Liver (tissue), 9 donors: ENCODE data around the gene NISCH. TPM values are rescaled to one million over a fixed set of nuclear protein-coding genes. Genes with fewer than 3 reads are reported as not detected.

Source experiments
- DNase-seq: peaks from one replicate; pipeline ENCODE4 v3.0.0-alpha.2; 2017; ENCODE audit warnings: low spot score
- H3K27ac ChIP-seq, 2 donors: one replicate each; pipeline ENCODE4 v1.7.0; 2013; ENCODE audit warnings: inconsistent platforms in 2 of 2, low read length in 2 of 2, control low read depth in 1 of 2, low read depth in 1 of 2, mild to moderate bottlenecking in 1 of 2
- H3K27me3 ChIP-seq, 4 donors: one replicate each; pipeline versions ENCODE4 v1.6.1 to v1.7.0; 2013; ENCODE audit warnings: low read length in 3 of 4, inconsistent platforms in 1 of 4, mild to moderate bottlenecking in 1 of 4, moderate library complexity in 1 of 4; ENCODE audit not compliant: control insufficient read depth in 4 of 4, insufficient read depth in 4 of 4
- H3K36me3 ChIP-seq, 4 donors: one replicate each; pipeline versions ENCODE4 v1.6.1 to v1.7.0; 2013; ENCODE audit warnings: low read length in 3 of 4, mild to moderate bottlenecking in 3 of 4, low read depth in 1 of 4, moderate library complexity in 1 of 4; ENCODE audit not compliant: control insufficient read depth in 4 of 4, insufficient read depth in 3 of 4
- H3K4me1 ChIP-seq, 4 donors: one replicate each; pipeline versions ENCODE4 v1.6.1 to v1.7.0; 2013; ENCODE audit warnings: low read length in 3 of 4, mild to moderate bottlenecking in 3 of 4, moderate library complexity in 1 of 4; ENCODE audit not compliant: control insufficient read depth in 4 of 4, insufficient read depth in 4 of 4
- H3K4me3 ChIP-seq, 3 donors: one replicate each; pipeline versions ENCODE4 v1.6.1 to v1.7.0; 2013; ENCODE audit warnings: low read length in 3 of 3, control low read depth in 1 of 3, low read depth in 1 of 3, mild to moderate bottlenecking in 1 of 3
- H3K9ac ChIP-seq, 2 donors: one replicate each; pipeline ENCODE4 v1.7.0; 2013; ENCODE audit warnings: low read length in 2 of 2, mild to moderate bottlenecking in 2 of 2, moderate library complexity in 2 of 2, control low read depth in 1 of 2, low read depth in 1 of 2
- H3K9me3 ChIP-seq, 4 donors: one replicate each; pipeline versions ENCODE4 v1.6.1 to v1.7.0; 2013; ENCODE audit warnings: low read length in 3 of 4; ENCODE audit not compliant: control insufficient read depth in 4 of 4
- EGR1 ChIP-seq, 2 donors: IDR thresholded peaks; 2 replicates each; pipeline ENCODE4 v1.6.1; 2016 to 2018; ENCODE audit warnings: antibody characterized with exemption in 2 of 2, low read depth in 2 of 2
- FOXA2 ChIP-seq: IDR thresholded peaks from 2 replicates; pipeline ENCODE4 v1.6.1; 2016; ENCODE audit warnings: antibody characterized with exemption
- GABPA ChIP-seq, 2 donors: IDR thresholded peaks in 1 of 2; conservative IDR thresholded peaks in 1 of 2; 2 replicates each; pipeline ENCODE4 v1.6.1; 2016; ENCODE audit warnings: antibody characterized with exemption in 2 of 2, mild to moderate bottlenecking in 1 of 2, moderate library complexity in 1 of 2
- HNF4A ChIP-seq, 2 donors: conservative IDR thresholded peaks; 2 replicates each; pipeline ENCODE4 v1.6.1; 2016; ENCODE audit warnings: antibody characterized with exemption in 2 of 2, mild to moderate bottlenecking in 2 of 2
- HNF4G ChIP-seq: IDR thresholded peaks from 2 replicates; pipeline ENCODE4 v1.6.1; 2016; ENCODE audit warnings: antibody characterized with exemption
- JUND ChIP-seq, 2 donors: IDR thresholded peaks; 2 replicates each; pipeline ENCODE4 v1.6.1; 2016; ENCODE audit warnings: antibody characterized with exemption in 2 of 2
- NR2F2 ChIP-seq: IDR thresholded peaks from 2 replicates; pipeline ENCODE4 v1.6.1; 2016; ENCODE audit warnings: antibody characterized with exemption
- RAD21 ChIP-seq, 2 donors: IDR thresholded peaks; 2 replicates each; pipeline ENCODE4 v1.6.1; 2016; ENCODE audit warnings: antibody characterized with exemption in 2 of 2, mild to moderate bottlenecking in 2 of 2
- RXRA ChIP-seq, 2 donors: IDR thresholded peaks; 2 replicates each; pipeline ENCODE4 v1.6.1; 2017 to 2018; ENCODE audit warnings: antibody characterized with exemption in 2 of 2, mild to moderate bottlenecking in 1 of 2
- SP1 ChIP-seq: IDR thresholded peaks from 2 replicates; pipeline ENCODE4 v1.6.1; 2018; ENCODE audit warnings: antibody characterized with exemption, mild to moderate bottlenecking
- TAF1 ChIP-seq: conservative IDR thresholded peaks from 2 replicates; pipeline ENCODE4 v1.6.1; 2016; ENCODE audit warnings: antibody characterized with exemption, mild to moderate bottlenecking
- YY1 ChIP-seq: IDR thresholded peaks from 2 replicates; pipeline ENCODE4 v1.6.1; 2016; ENCODE audit warnings: antibody characterized with exemption, mild to moderate bottlenecking
- WGBS: extraction: QIAGEN DNeasy Blood & Tissue Kit; methylation state at CpG from one replicate; pipeline ENCODE4 v1.1.7; 2013; 5-methylcytosine and 5-hydroxymethylcytosine counted together
- polyA plus RNA-seq, 2 donors: library from polyadenylated mRNA; stranded (reverse) in 1 of 2; unstranded in 1 of 2; fragments of 200-250 nt in 1 of 2; fragments of >200 nt in 1 of 2; fragmentation: Nextera tagmentation in 1 of 2; extraction: Ambion mirVana in 1 of 2; gene quantifications; one replicate each; pipeline versions ENCODE4 v1.2.1 to v1.2.3, GENCODE V29; 2013 to 2015
- total RNA-seq, 2 donors: library from RNA; depleted of rRNA; stranded (reverse); fragments of >200 nt; gene quantifications; one replicate each; pipeline ENCODE4 v1.2.3, GENCODE V29; 2014
- TF ChIP-seq, protein P1 (sequence below): IDR thresholded peaks from 2 replicates; pipeline ENCODE4 v1.6.1; 2016; ENCODE audit warnings: antibody characterized with exemption, mild to moderate bottlenecking
- TF ChIP-seq, protein P2 (sequence below): IDR thresholded peaks from 2 replicates; pipeline ENCODE4 v1.6.1; 2016; ENCODE audit warnings: antibody characterized with exemption
- TF ChIP-seq, protein P3 (sequence below): fragments of 150-350 bp; IDR thresholded peaks from 2 replicates; pipeline ENCODE4 v1.5.1; 2017; ENCODE audit warnings: improper control_type of control experiment, low read depth, low read length; ENCODE audit not compliant: missing input control
- TF ChIP-seq, protein P4 (sequence below): IDR thresholded peaks from 2 replicates; pipeline ENCODE4 v1.6.1; 2016; ENCODE audit warnings: antibody characterized with exemption
- TF ChIP-seq, protein P5 (sequence below): IDR thresholded peaks from 2 replicates; pipeline ENCODE4 v1.6.1; 2016; ENCODE audit warnings: antibody characterized with exemption
- donor health status: healthy.
- donor health status: healthy.
- donor health status: healthy.
- donor health status: healthy.
- donor health status: healthy.

Gene NISCH
- total and polyA plus RNA-seq, 4 donors: 10.8 to 39.8 (median 17.6) TPM

DNA sequence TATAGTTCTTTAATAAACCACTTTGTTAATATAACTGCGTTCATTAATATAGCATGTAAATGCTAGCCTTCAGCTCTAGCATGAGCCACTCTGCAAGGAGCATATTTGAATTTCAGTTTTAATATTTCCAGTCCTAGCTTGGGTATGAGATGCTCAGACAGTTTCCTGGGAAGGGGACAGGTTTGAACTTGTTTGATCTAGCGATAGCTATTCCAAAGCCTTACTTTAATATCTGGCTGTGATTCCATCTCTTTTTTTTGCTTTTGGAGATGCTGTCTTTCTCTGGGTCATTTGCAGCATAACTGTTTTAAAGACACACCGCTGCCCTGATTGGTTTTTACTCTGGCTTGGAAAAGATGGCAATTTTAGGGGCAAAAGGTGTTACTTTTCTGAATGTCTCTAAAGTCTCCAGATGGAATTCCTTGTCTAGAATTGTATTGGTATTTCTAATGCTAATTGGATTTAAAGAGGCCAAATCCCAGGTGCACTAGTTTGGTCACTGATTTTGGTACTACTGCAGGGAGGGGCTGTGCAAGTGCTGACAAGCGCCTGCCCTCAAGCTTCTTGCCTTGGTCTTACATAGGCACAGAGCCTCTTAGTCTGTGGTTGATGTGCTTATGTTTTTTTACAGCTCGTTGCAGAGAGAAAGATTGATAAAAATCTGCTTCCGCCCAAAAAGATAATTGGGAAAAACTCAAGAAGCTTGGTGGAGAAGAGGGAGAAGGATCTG is 2.8 kb downstream of the NISCH start:
- DNase-seq: no peak
- Histone ChIP-seq H3K9ac (no peak overlapping the region), H3K4me3 (no peak overlapping the region), H3K27ac (no peak overlapping the region), H3K9me3 (no peaks in the 10 kb centered on the region), H3K4me1 (peaks cover 0 to 19% (median 10%) of the 10 kb centered on the region in 4 donors), H3K27me3 (no peaks in the 10 kb centered on the region), H3K36me3 (peaks cover 4 to 39% (median 22%) of the 10 kb centered on the region in 4 donors)
- TF ChIP-seq EGR1 (IDR thresholded peaks at IDR 0.05; ENCODE audit: low read depth in 2 of 2) (no peak), RAD21 (IDR thresholded peaks at IDR 0.05) (no peak), HNF4A (conservative IDR thresholded peaks at IDR 0.05) (no peak), SP1 (no peak), TAF1 (no peak), HNF4G (no peak), YY1 (no peak), FOXA2 (no peak), NR2F2 (no peak), JUND (IDR thresholded peaks at IDR 0.05) (no peak), GABPA (IDR thresholded peaks at IDR 0.05 in 1 of 2, conservative IDR thresholded peaks at IDR 0.05 in 1 of 2) (no peak), RXRA (IDR thresholded peaks at IDR 0.05) (no peak)
- TF ChIP-seq, protein P1, sequence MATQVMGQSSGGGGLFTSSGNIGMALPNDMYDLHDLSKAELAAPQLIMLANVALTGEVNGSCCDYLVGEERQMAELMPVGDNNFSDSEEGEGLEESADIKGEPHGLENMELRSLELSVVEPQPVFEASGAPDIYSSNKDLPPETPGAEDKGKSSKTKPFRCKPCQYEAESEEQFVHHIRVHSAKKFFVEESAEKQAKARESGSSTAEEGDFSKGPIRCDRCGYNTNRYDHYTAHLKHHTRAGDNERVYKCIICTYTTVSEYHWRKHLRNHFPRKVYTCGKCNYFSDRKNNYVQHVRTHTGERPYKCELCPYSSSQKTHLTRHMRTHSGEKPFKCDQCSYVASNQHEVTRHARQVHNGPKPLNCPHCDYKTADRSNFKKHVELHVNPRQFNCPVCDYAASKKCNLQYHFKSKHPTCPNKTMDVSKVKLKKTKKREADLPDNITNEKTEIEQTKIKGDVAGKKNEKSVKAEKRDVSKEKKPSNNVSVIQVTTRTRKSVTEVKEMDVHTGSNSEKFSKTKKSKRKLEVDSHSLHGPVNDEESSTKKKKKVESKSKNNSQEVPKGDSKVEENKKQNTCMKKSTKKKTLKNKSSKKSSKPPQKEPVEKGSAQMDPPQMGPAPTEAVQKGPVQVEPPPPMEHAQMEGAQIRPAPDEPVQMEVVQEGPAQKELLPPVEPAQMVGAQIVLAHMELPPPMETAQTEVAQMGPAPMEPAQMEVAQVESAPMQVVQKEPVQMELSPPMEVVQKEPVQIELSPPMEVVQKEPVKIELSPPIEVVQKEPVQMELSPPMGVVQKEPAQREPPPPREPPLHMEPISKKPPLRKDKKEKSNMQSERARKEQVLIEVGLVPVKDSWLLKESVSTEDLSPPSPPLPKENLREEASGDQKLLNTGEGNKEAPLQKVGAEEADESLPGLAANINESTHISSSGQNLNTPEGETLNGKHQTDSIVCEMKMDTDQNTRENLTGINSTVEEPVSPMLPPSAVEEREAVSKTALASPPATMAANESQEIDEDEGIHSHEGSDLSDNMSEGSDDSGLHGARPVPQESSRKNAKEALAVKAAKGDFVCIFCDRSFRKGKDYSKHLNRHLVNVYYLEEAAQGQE: no peak
- TF ChIP-seq, protein P2, sequence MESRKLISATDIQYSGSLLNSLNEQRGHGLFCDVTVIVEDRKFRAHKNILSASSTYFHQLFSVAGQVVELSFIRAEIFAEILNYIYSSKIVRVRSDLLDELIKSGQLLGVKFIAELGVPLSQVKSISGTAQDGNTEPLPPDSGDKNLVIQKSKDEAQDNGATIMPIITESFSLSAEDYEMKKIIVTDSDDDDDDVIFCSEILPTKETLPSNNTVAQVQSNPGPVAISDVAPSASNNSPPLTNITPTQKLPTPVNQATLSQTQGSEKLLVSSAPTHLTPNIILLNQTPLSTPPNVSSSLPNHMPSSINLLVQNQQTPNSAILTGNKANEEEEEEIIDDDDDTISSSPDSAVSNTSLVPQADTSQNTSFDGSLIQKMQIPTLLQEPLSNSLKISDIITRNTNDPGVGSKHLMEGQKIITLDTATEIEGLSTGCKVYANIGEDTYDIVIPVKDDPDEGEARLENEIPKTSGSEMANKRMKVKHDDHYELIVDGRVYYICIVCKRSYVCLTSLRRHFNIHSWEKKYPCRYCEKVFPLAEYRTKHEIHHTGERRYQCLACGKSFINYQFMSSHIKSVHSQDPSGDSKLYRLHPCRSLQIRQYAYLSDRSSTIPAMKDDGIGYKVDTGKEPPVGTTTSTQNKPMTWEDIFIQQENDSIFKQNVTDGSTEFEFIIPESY: no peak
- TF ChIP-seq, protein P3, sequence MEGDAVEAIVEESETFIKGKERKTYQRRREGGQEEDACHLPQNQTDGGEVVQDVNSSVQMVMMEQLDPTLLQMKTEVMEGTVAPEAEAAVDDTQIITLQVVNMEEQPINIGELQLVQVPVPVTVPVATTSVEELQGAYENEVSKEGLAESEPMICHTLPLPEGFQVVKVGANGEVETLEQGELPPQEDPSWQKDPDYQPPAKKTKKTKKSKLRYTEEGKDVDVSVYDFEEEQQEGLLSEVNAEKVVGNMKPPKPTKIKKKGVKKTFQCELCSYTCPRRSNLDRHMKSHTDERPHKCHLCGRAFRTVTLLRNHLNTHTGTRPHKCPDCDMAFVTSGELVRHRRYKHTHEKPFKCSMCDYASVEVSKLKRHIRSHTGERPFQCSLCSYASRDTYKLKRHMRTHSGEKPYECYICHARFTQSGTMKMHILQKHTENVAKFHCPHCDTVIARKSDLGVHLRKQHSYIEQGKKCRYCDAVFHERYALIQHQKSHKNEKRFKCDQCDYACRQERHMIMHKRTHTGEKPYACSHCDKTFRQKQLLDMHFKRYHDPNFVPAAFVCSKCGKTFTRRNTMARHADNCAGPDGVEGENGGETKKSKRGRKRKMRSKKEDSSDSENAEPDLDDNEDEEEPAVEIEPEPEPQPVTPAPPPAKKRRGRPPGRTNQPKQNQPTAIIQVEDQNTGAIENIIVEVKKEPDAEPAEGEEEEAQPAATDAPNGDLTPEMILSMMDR: no peak
- TF ChIP-seq, protein P4, sequence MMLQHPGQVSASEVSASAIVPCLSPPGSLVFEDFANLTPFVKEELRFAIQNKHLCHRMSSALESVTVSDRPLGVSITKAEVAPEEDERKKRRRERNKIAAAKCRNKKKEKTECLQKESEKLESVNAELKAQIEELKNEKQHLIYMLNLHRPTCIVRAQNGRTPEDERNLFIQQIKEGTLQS: no peak
- TF ChIP-seq, protein P5, sequence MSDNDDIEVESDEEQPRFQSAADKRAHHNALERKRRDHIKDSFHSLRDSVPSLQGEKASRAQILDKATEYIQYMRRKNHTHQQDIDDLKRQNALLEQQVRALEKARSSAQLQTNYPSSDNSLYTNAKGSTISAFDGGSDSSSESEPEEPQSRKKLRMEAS: no peak
- 82% methylated on average over 6 of the region's 6 CpGs for WGBS
